ENCODE results near the gene MRPL19. TPM values are rescaled to one million over a fixed set of nuclear protein-coding genes. Genes with fewer than 3 reads are reported as not detected.

The MRPL19 gene
- total and polyA plus RNA-seq, 7 experiments from 2014 or later: 14.2 to 44.8 (median 26.2) TPM

DNA sequence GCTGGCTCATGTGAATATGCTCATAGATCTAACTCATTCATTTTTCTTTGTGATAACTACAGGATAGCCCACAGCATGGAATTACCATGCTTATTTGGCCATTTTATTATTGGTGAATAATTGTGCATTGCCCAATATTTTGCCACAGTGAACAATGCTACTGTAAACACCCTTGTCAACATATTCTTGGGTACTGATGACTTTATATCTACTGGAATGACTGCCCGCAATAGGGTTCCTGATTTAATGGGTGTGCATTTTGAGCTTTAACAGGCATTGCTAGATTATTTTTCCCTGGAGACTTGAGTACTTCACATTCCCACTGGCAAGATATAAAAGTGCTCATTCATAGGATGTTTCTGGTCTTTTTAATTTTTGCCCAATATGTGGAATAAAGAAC, 43.1 kb upstream of the MRPL19 start:
- no peak for DNase-seq
- no peak for ATAC-seq
- Mint-ChIP-seq H3K4me1 (peaks cover 0 to 1% (median 0%) of the 10 kb centered on the region in 7 donors), H3K27me3 (peaks cover 32 to 50% (median 37%) of the 10 kb centered on the region in 5 donors), H3K4me3 (no peak overlapping the region), H3K36me3 (no peaks in the 10 kb centered on the region), H3K27ac (no peak overlapping the region), H3K9me3 (peaks cover 0 to 4% (median 0%) of the 10 kb centered on the region in 11 donors)
- H3K9me3 ChIP-seq (ENCODE audit: control insufficient read depth in 2 of 3, low read length in 3 of 3): no peaks in the 10 kb centered on the region
- ChIA-PET CTCF (no interaction called here), POLR2A (no interaction called here)
- H3K4me1 ChIP-seq (ENCODE audit: control insufficient read depth in 2 of 2, insufficient read depth in 2 of 2, low read length in 2 of 2): no peaks in the 10 kb centered on the region
- no peak overlapping the region for H3K27ac ChIP-seq (ENCODE audit: low read depth, low read length)
- intact Hi-C loops (cut with micrococcal nuclease): no loop called here
- H3K4me3 ChIP-seq (ENCODE audit: low read length): no peak overlapping the region
- H3K27me3 ChIP-seq (ENCODE audit: control insufficient read depth in 2 of 2, insufficient read depth in 2 of 2, low read length in 2 of 2): no peaks in the 10 kb centered on the region
- H3K36me3 ChIP-seq (ENCODE audit: control insufficient read depth in 2 of 3, insufficient read depth in 3 of 3, low read length in 3 of 3): no peaks in the 10 kb centered on the region

GRCh38 chr2:75604484-75604883, 42.1 kb upstream of the MRPL19 start:
- Histone ChIP-seq H3K4me3 (ENCODE audit: low read length) (no peak overlapping the region), H3K27me3 (ENCODE audit: control insufficient read depth in 2 of 2, insufficient read depth in 2 of 2, low read length in 2 of 2) (peaks cover 0 to 3% of the 10 kb centered on the region in 2 donors), H3K36me3 (ENCODE audit: control insufficient read depth in 2 of 3, insufficient read depth in 3 of 3, low read length in 3 of 3) (no peaks in the 10 kb centered on the region), H3K4me1 (ENCODE audit: control insufficient read depth in 2 of 2, insufficient read depth in 2 of 2, low read length in 2 of 2) (no peaks in the 10 kb centered on the region), H3K9me3 (ENCODE audit: control insufficient read depth in 2 of 3, low read length in 3 of 3) (no peaks in the 10 kb centered on the region), H3K27ac (ENCODE audit: low read depth, low read length) (no peak overlapping the region)
- DNase-seq (no peak), ATAC-seq (no peak)
- Mint-ChIP-seq H3K36me3 (no peaks in the 10 kb centered on the region), H3K27me3 (peaks cover 39 to 59% (median 45%) of the 10 kb centered on the region in 5 donors), H3K4me1 (peaks cover 0 to 1% (median 0%) of the 10 kb centered on the region in 7 donors), H3K4me3 (no peak overlapping the region), H3K27ac (no peak overlapping the region), H3K9me3 (peaks cover 0 to 4% (median 0%) of the 10 kb centered on the region in 11 donors)
- CTCF ChIA-PET: no interaction called here
- POLR2A ChIA-PET: no interaction called here
- intact Hi-C loops (cut with micrococcal nuclease): no loop called here

DNA sequence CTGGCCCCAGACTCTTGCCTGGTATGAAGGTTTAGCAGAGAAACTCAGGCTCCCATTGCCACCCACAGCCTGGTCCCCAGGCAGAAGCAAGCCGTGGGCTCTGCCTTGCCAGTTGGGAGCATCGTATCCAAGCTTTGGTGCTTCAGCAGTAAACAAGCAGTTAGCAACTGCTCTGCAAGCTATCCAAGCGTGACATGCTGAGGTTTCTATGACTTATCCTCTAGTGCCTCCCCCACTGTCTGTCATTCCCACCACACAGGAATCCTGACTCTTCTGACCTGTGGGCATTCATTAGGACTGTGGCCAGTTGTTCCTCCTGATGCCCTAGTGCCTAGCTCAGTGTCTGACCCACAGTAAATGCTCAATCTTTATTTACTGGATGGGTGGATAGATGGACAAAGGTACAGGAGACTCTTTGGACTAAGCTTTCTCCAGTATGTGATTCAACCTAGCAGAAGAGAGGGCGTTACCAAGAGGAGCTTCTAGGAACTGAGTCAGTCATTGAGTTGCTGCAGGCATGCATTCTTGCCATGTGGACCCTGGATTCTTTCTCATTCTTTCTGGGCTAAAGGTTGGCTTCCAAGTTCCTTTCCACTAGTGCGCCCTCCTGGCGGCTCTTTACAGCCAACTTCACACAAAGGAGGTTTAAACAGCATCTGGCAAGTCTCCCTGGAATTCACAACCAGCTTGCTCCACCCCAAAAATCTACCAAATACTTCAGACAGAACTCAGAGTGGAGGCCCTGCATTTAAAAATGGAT, 40.6 kb upstream of the MRPL19 start:
- H3K36me3 ChIP-seq (ENCODE audit: control insufficient read depth in 2 of 3, insufficient read depth in 3 of 3, low read length in 3 of 3): no peaks in the 10 kb centered on the region
- Mint-ChIP-seq H3K9me3 (peaks cover 0 to 4% (median 0%) of the 10 kb centered on the region in 11 donors), H3K27ac (no peak overlapping the region), H3K27me3 (peaks cover 46 to 67% (median 52%) of the 10 kb centered on the region in 5 donors), H3K36me3 (no peaks in the 10 kb centered on the region), H3K4me3 (no peak overlapping the region), H3K4me1 (peaks cover 0 to 1% (median 0%) of the 10 kb centered on the region in 7 donors)
- intact Hi-C loops (cut with micrococcal nuclease): loop anchor here in 1 of 2 donors (5.0 kb wide), 1 partner anchor 554 kb away; no protein-coding TSS in a partner anchor
- no peak overlapping the region for H3K27ac ChIP-seq (ENCODE audit: low read depth, low read length)
- no peak overlapping the region for H3K4me3 ChIP-seq (ENCODE audit: low read length)
- ChIA-PET CTCF (interaction anchor here (1.7 kb wide), 1 partner anchor 10 kb away, joined by 4 read pairs; no protein-coding TSS in a partner anchor), POLR2A (no interaction called here)
- no peaks in the 10 kb centered on the region for H3K9me3 ChIP-seq (ENCODE audit: control insufficient read depth in 2 of 3, low read length in 3 of 3)
- DNase-seq: no peak
- ATAC-seq: no peak
- H3K4me1 ChIP-seq (ENCODE audit: control insufficient read depth in 2 of 2, insufficient read depth in 2 of 2, low read length in 2 of 2): no peaks in the 10 kb centered on the region
- peaks cover 0 to 4% of the 10 kb centered on the region in 2 donors for H3K27me3 ChIP-seq (ENCODE audit: control insufficient read depth in 2 of 2, insufficient read depth in 2 of 2, low read length in 2 of 2)

- DNase-seq: no peak
- Histone ChIP-seq H3K4me3 (ENCODE audit: low read length) (no peak overlapping the region), H3K27me3 (ENCODE audit: control insufficient read depth in 2 of 2, insufficient read depth in 2 of 2, low read length in 2 of 2) (peaks cover 0 to 4% of the 10 kb centered on the region in 2 donors), H3K4me1 (ENCODE audit: control insufficient read depth in 2 of 2, insufficient read depth in 2 of 2, low read length in 2 of 2) (no peaks in the 10 kb centered on the region), H3K36me3 (ENCODE audit: control insufficient read depth in 2 of 3, insufficient read depth in 3 of 3, low read length in 3 of 3) (no peaks in the 10 kb centered on the region), H3K27ac (ENCODE audit: low read depth, low read length) (no peak overlapping the region), H3K9me3 (ENCODE audit: control insufficient read depth in 2 of 3, low read length in 3 of 3) (no peaks in the 10 kb centered on the region)
- CTCF ChIA-PET: interaction anchor here (1.7 kb wide), 1 partner anchor 11 kb away, joined by 4 read pairs; no protein-coding TSS in a partner anchor
- POLR2A ChIA-PET: no interaction called here
- H3K27ac Mint-ChIP-seq: no peak overlapping the region
- no peak overlapping the region for H3K4me3 Mint-ChIP-seq
- H3K4me1 Mint-ChIP-seq: peaks cover 0 to 1% (median 0%) of the 10 kb centered on the region in 7 donors
- H3K27me3 Mint-ChIP-seq: peaks cover 46 to 67% (median 56%) of the 10 kb centered on the region in 5 donors
- intact Hi-C loops (cut with micrococcal nuclease): loop anchor here in 1 of 2 donors (5.0 kb wide), 1 partner anchor 555 kb away; no protein-coding TSS in a partner anchor
- peaks cover 0 to 4% (median 0%) of the 10 kb centered on the region in 11 donors for H3K9me3 Mint-ChIP-seq
- H3K36me3 Mint-ChIP-seq: no peaks in the 10 kb centered on the region
- no peak for ATAC-seq
These were observed 39.7 kb upstream of the MRPL19 start for GRCh38 chr2:75606761-75607399.

GRCh38 chr2:75607400-75607798, 39.2 kb upstream of the MRPL19 start:
- H3K4me1 ChIP-seq (ENCODE audit: control insufficient read depth in 2 of 2, insufficient read depth in 2 of 2, low read length in 2 of 2): no peaks in the 10 kb centered on the region
- Mint-ChIP-seq H3K36me3 (no peaks in the 10 kb centered on the region), H3K4me1 (peaks cover 0 to 1% (median 0%) of the 10 kb centered on the region in 7 donors), H3K27me3 (peaks cover 46 to 72% (median 61%) of the 10 kb centered on the region in 5 donors), H3K9me3 (peaks cover 0 to 4% (median 0%) of the 10 kb centered on the region in 11 donors), H3K27ac (no peak overlapping the region), H3K4me3 (no peak overlapping the region)
- no peak for DNase-seq
- no peaks in the 10 kb centered on the region for H3K36me3 ChIP-seq (ENCODE audit: control insufficient read depth in 2 of 3, insufficient read depth in 3 of 3, low read length in 3 of 3)
- H3K27ac ChIP-seq (ENCODE audit: low read depth, low read length): no peak overlapping the region
- peaks cover 0 to 4% of the 10 kb centered on the region in 2 donors for H3K27me3 ChIP-seq (ENCODE audit: control insufficient read depth in 2 of 2, insufficient read depth in 2 of 2, low read length in 2 of 2)
- intact Hi-C loops (cut with micrococcal nuclease): loop anchor here in 1 of 2 donors (5.0 kb wide), 1 partner anchor 555 kb away; no protein-coding TSS in a partner anchor
- ChIA-PET POLR2A (no interaction called here), CTCF (no interaction called here)
- H3K4me3 ChIP-seq (ENCODE audit: low read length): no peak overlapping the region
- H3K9me3 ChIP-seq (ENCODE audit: control insufficient read depth in 2 of 3, low read length in 3 of 3): no peaks in the 10 kb centered on the region
- no peak for ATAC-seq

DNA sequence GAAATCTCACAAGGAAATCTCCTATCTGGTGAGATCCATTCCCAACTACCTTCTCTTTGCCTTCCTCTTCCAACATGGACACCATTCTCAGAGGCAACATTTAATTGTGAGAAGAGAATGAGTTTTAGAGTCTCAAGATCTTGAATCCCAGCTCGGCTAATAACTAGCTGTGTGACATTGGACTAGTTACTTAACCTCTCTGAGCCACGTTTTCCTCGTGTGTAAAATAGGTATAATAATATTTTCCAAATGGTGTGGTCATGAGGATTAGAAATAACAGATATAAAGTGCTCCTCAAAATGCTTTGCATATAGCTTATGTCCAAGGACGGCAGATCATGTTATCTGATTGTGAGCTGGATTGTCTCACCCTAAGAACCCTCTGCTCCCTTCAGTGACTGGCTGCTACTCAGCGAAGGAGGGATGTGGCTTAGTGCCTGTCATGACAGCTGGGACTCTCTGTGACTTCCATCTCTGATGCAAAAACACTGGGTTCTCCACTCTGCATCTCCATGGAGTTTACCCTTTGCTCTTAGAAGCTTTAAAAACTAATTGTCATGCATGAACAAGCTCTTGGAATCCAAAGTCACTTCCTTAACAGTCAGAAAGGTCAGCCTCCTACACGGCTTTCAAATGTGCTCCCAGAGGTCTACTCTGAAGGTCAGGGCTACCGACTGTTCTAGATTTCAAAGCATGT, 38.4 kb upstream of the MRPL19 start:
- H3K9me3 ChIP-seq (ENCODE audit: control insufficient read depth in 2 of 3, low read length in 3 of 3): no peaks in the 10 kb centered on the region
- CTCF ChIA-PET: interaction anchor here (0.6 to 1.1 kb wide), 4 partner anchors 9 to 699 kb away, joined by 3 to 5 read pairs (median 4); no protein-coding TSS in a partner anchor

More for the DNA sequence above, 38.4 kb upstream of the MRPL19 start:
- H3K36me3 ChIP-seq (ENCODE audit: control insufficient read depth in 2 of 3, insufficient read depth in 3 of 3, low read length in 3 of 3): no peaks in the 10 kb centered on the region
- H3K27ac Mint-ChIP-seq: no peak overlapping the region
- POLR2A ChIA-PET: no interaction called here
- H3K9me3 Mint-ChIP-seq: peaks cover 0 to 4% (median 0%) of the 10 kb centered on the region in 11 donors
- no peak for ATAC-seq
- no peaks in the 10 kb centered on the region for H3K36me3 Mint-ChIP-seq
- no peak for DNase-seq
- intact Hi-C loops (cut with micrococcal nuclease): loop anchor here (2.0 to 5.0 kb wide), 2 partner anchors 143 to 556 kb away; no protein-coding TSS in a partner anchor
- H3K27me3 ChIP-seq (ENCODE audit: control insufficient read depth in 2 of 2, insufficient read depth in 2 of 2, low read length in 2 of 2): peaks cover 0 to 4% of the 10 kb centered on the region in 2 donors
- H3K4me1 ChIP-seq (ENCODE audit: control insufficient read depth in 2 of 2, insufficient read depth in 2 of 2, low read length in 2 of 2): no peaks in the 10 kb centered on the region
- peaks cover 0 to 1% (median 0%) of the 10 kb centered on the region in 7 donors for H3K4me1 Mint-ChIP-seq
- H3K27me3 Mint-ChIP-seq: peaks cover 46 to 77% (median 66%) of the 10 kb centered on the region in 5 donors
- peak overlapping the region in 1 of 10 donors; percentile 28 for H3K4me3 Mint-ChIP-seq
- H3K27ac ChIP-seq (ENCODE audit: low read depth, low read length): no peak overlapping the region
- H3K4me3 ChIP-seq (ENCODE audit: low read length): no peak overlapping the region

Measured in naive thymus-derived CD4-positive, alpha-beta T cell (primary cell).